Heart left ventricle (tissue), 13 donors: ENCODE results near the gene LYRM7.

ENCODE experiments used
- CTCF ChIP-seq, 12 donors: fragments of 200-600 bp; sonication (generic) in 4 of 12; IDR thresholded peaks; one replicate each; pipeline versions ENCODE4 v1.5.0 to v1.8.0; 2018 to 2022; ENCODE audit warnings: antibody characterized with exemption in 12 of 12, mild to moderate bottlenecking in 5 of 12
- POLR2A ChIP-seq, 2 donors: fragments of 450-650 bp; IDR thresholded peaks; one replicate each; pipeline ENCODE4 v1.6.1; 2017; ENCODE audit warnings: antibody characterized with exemption in 2 of 2, mild to moderate bottlenecking in 2 of 2, moderate library complexity in 2 of 2
- donor health status: ischemic (EF 13 %, LVEDD 7.1; RV severe dilation, severe dysfunction).
- donor health status: DM: no; HTN: yes; CAD: no.
- donor health status: DM: no; HTN: no; CAD: no.
- donor health status: ischemic (EF 25% LVEDD 6.9; RV normal size, moderate dysfunction).
- donor health status: ischemic (EF 25% LVEDD 5.7; RV mildly dilated, moderate dysfunction).
- donor health status: ischemic (EF 35%, LVEDD 5.7; RV mildly dilated, moderate dysfunction).
- donor health status: nonischemic (EF 11% LVEDD 7.7; RV severe dilation, severe dysfunction).
- donor health status: DM: yes; HTN: yes; CAD: no.
- donor health status: PGD.
- donor health status: ischemic (EF 29% LVEDD 5.4; RV normal size, mild dysfunction).
- donor health status: nonischemic (EF 23%, LVEDD 6.1; RV moderate dilation, normal function).

- TF ChIP-seq CTCF (IDR thresholded peaks at IDR 0.05) (no peak), POLR2A (IDR thresholded peaks at IDR 0.05) (no peak)
Measured at GRCh38 chr5:131210151-131210510, 39.4 kb downstream of the LYRM7 start.
